Body of pancreas (tissue), 4 donors: ENCODE measurements around the gene DRAM1. TPM values are rescaled to one million over a fixed set of nuclear protein-coding genes. Genes with fewer than 3 reads are reported as not detected.

ENCODE experiments used
- ATAC-seq: fragments of 150-250 bp; one replicate; pipeline ENCODE4 v1.9.1; 2016
- DNase-seq, 4 donors: peaks; one replicate each; pipeline ENCODE4 v3.0.0-alpha.2; 2019
- H3K27ac ChIP-seq, 4 donors: fragments of 200-600 bp; sonication (generic); 1 replicate in 3 of 4; 2 replicates in 1 of 4; pipeline versions ENCODE4 v1.5.1 to v1.6.1; 2016 to 2019; ENCODE audit warnings: mild to moderate bottlenecking in 1 of 4, mixed read lengths in 1 of 4, moderate library complexity in 1 of 4
- H3K27me3 ChIP-seq, 2 donors: fragments of 200-600 bp; sonication (generic); one replicate each; pipeline ENCODE4 v1.6.0; 2016; ENCODE audit warnings: mild to moderate bottlenecking in 1 of 2
- H3K36me3 ChIP-seq, 2 donors: fragments of 200-600 bp; sonication (generic); replicated peaks in 1 of 2; 2 replicates each; pipeline ENCODE4 v1.5.1; 2016; ENCODE audit warnings: low read depth in 2 of 2; ENCODE audit not compliant: insufficient read depth in 1 of 2
- H3K4me1 ChIP-seq: fragments of 200-600 bp; sonication (generic); one replicate; pipeline ENCODE4 v1.6.0; 2016
- H3K4me3 ChIP-seq, 2 donors: fragments of 200-600 bp; sonication (generic); 1 replicate in 1 of 2; 2 replicates in 1 of 2; pipeline ENCODE4 v1.5.1; 2016 to 2019
- H3K9me3 ChIP-seq, 3 donors: fragments of 200-600 bp; sonication (generic); 1 replicate in 2 of 3; 2 replicates in 1 of 3; pipeline ENCODE4 v1.5.1; 2016
- CTCF ChIP-seq, 7 experiments: fragments of 450-650 bp in 4 of 7; fragments of 200-600 bp in 3 of 7; sonication (generic) in 3 of 7; IDR thresholded peaks; one replicate each; pipeline ENCODE4 v1.5.1; 2016 to 2019; ENCODE audit warnings: antibody characterized with exemption in 7 of 7
- POLR2A ChIP-seq, 3 donors: fragments of 450-650 bp; IDR thresholded peaks; one replicate each; pipeline ENCODE4 v1.6.1; 2016; ENCODE audit warnings: antibody characterized with exemption in 3 of 3, mild to moderate bottlenecking in 2 of 3
- WGBS, 2 donors: methylation state at CpG; one replicate each; pipeline ENCODE4 v1.1.5; 2017; 5-methylcytosine and 5-hydroxymethylcytosine counted together
- intact Hi-C: fragments of 100-400 bp; cut with DNase I; formaldehyde crosslinking; loops from one replicate; pipeline ENCODE4 v1.15.1; 2023
- total RNA-seq, 2 donors: library from RNA; depleted of rRNA; stranded (reverse); fragments of >200 nt; gene quantifications; one replicate each; pipeline ENCODE4 v1.1.0, GENCODE V29; 2016

DRAM1 gene
- total RNA-seq, 2 donors from 2014 or later: 2.6 to 14.5 TPM

GRCh38 chr12:101959607-101960006 lies 82.2 kb downstream of the DRAM1 start:
- H3K36me3 ChIP-seq: no peaks in the 10 kb centered on the region
- no peak for ATAC-seq
- peaks cover 0 to 6% (median 0%) of the 10 kb centered on the region in 3 donors for H3K9me3 ChIP-seq
- intact Hi-C loops: no loop called here
- TF ChIP-seq CTCF (IDR thresholded peaks at IDR 0.05) (no peak), POLR2A (IDR thresholded peaks at IDR 0.05) (no peak)
- H3K4me3 ChIP-seq: no peak overlapping the region
- DNase-seq: no peak
- WGBS, 2 donors: 82 to 83% methylated on average over 2 of the region's 2 CpGs
- H3K27me3 ChIP-seq: no peaks in the 10 kb centered on the region
- H3K27ac ChIP-seq: no peak overlapping the region
- no peaks in the 10 kb centered on the region for H3K4me1 ChIP-seq

- no peaks in the 10 kb centered on the region for H3K36me3 ChIP-seq
- no peak for DNase-seq
- H3K4me1 ChIP-seq: no peaks in the 10 kb centered on the region
- H3K4me3 ChIP-seq: no peak overlapping the region
- no peak for TF ChIP-seq CTCF (IDR thresholded peaks at IDR 0.05)
- TF ChIP-seq POLR2A (IDR thresholded peaks at IDR 0.05): no peak
- H3K27ac ChIP-seq: no peak overlapping the region
- H3K9me3 ChIP-seq: peaks cover 0 to 6% (median 0%) of the 10 kb centered on the region in 3 donors
- no peak for ATAC-seq
- intact Hi-C loops: no loop called here
- H3K27me3 ChIP-seq: no peaks in the 10 kb centered on the region
- 59 to 67% methylated on average over 1 of the region's 1 CpG for WGBS, 2 donors
Measured at GRCh38 chr12:101962486-101962885, 85.1 kb downstream of the DRAM1 start.

- ATAC-seq: peak; percentile 35
- Histone ChIP-seq H3K9me3 (peaks cover 0 to 6% (median 0%) of the 10 kb centered on the region in 3 donors), H3K36me3 (no peaks in the 10 kb centered on the region), H3K27ac (no peak overlapping the region), H3K4me3 (no peak overlapping the region), H3K4me1 (no peaks in the 10 kb centered on the region), H3K27me3 (no peaks in the 10 kb centered on the region)
- intact Hi-C loops: no loop called here
- 7 to 13% methylated on average over 1 of the region's 1 CpG for WGBS, 2 donors
- peak; percentile 10 to 69 (median 38) for DNase-seq
- no peak for TF ChIP-seq POLR2A (IDR thresholded peaks at IDR 0.05)
Measured at GRCh38 chr12:101963697-101964096, 86.3 kb downstream of the DRAM1 start.

GRCh38 chr12:101966496-101966895 lies 89.1 kb downstream of the DRAM1 start:
- Histone ChIP-seq H3K27me3 (no peaks in the 10 kb centered on the region), H3K36me3 (no peaks in the 10 kb centered on the region), H3K4me3 (no peak overlapping the region), H3K4me1 (no peaks in the 10 kb centered on the region), H3K9me3 (no peaks in the 10 kb centered on the region), H3K27ac (no peak overlapping the region)
- TF ChIP-seq POLR2A (IDR thresholded peaks at IDR 0.05) (no peak), CTCF (IDR thresholded peaks at IDR 0.05) (no peak)
- no peak for ATAC-seq
- intact Hi-C loops: no loop called here
- DNase-seq: no peak
- 15 to 29% methylated on average over 1 of the region's 1 CpG for WGBS, 2 donors

GRCh38 chr12:101967506-101967905 lies 90.1 kb downstream of the DRAM1 start:
- H3K36me3 ChIP-seq: no peaks in the 10 kb centered on the region
- DNase-seq: no peak
- H3K4me1 ChIP-seq: no peaks in the 10 kb centered on the region
- intact Hi-C loops: no loop called here
- H3K9me3 ChIP-seq: no peaks in the 10 kb centered on the region
- H3K27ac ChIP-seq: no peak overlapping the region
- TF ChIP-seq CTCF (IDR thresholded peaks at IDR 0.05): no peak
- TF ChIP-seq POLR2A (IDR thresholded peaks at IDR 0.05): no peak
- H3K4me3 ChIP-seq: no peak overlapping the region
- no peak for ATAC-seq
- WGBS, 2 donors: 43 to 60% methylated on average over 4 of the region's 4 CpGs
- no peaks in the 10 kb centered on the region for H3K27me3 ChIP-seq
